ENCODE measurements around the gene BMPR1B.
"Not testable (repeated sequence)": the region's sequence is repeated elsewhere in the genome, so short reads cannot be mapped to it uniquely, and the experiment has no call there.

BMPR1B gene

GRCh38 chr4:95050980-95051701 lies 293.4 kb downstream of the BMPR1B start:
- DNase-seq (ENCODE audit: insufficient read length), result no peak
- FAIRE-seq, result no peak
- TF ChIP-seq POLR2AphosphoS5 (IDR thresholded peaks at IDR 0.05; ENCODE audit: low read depth, low read length), result no peak

- DNase-seq (ENCODE audit: insufficient read length) (no peak), FAIRE-seq (no peak)
Measured at GRCh38 chr4:95051702-95052020, 293.9 kb downstream of the BMPR1B start.

GRCh38 chr4:95058991-95059390 lies 301.2 kb downstream of the BMPR1B start:
- TF ChIP-seq POLR2AphosphoS5 (IDR thresholded peaks at IDR 0.05; ENCODE audit: low read depth, low read length) (no peak), TAF1 (IDR thresholded peaks at IDR 0.05; ENCODE audit: borderline replicate concordance, low read depth, low read length) (no peak), POLR2A (IDR thresholded peaks at IDR 0.05; ENCODE audit: low read depth, low read length) (no peak)
- no peak for DNase-seq (ENCODE audit: insufficient read length)
- no peak for FAIRE-seq

More at GRCh38 chr4:95051702-95052020, 293.9 kb downstream of the BMPR1B start:
- no peak for TF ChIP-seq POLR2A (IDR thresholded peaks at IDR 0.05; ENCODE audit: low read depth, low read length)
- no peak for TF ChIP-seq POLR2AphosphoS5 (IDR thresholded peaks at IDR 0.05; ENCODE audit: low read depth, low read length)
- no peak for TF ChIP-seq TAF1 (IDR thresholded peaks at IDR 0.05; ENCODE audit: borderline replicate concordance, low read depth, low read length)

GRCh38 chr4:95059663-95060062 lies 301.9 kb downstream of the BMPR1B start:
- FAIRE-seq (no peak), DNase-seq (ENCODE audit: insufficient read length) (no peak)
- TF ChIP-seq POLR2A (IDR thresholded peaks at IDR 0.05; ENCODE audit: low read depth, low read length), result no peak
- no peak for TF ChIP-seq TAF1 (IDR thresholded peaks at IDR 0.05; ENCODE audit: borderline replicate concordance, low read depth, low read length)
- TF ChIP-seq POLR2AphosphoS5 (IDR thresholded peaks at IDR 0.05; ENCODE audit: low read depth, low read length), result no peak

GRCh38 chr4:95061220-95061619 lies 303.5 kb downstream of the BMPR1B start:
- DNase-seq (ENCODE audit: insufficient read length), result no peak
- TF ChIP-seq TAF1 (IDR thresholded peaks at IDR 0.05; ENCODE audit: borderline replicate concordance, low read depth, low read length) (no peak), POLR2A (IDR thresholded peaks at IDR 0.05; ENCODE audit: low read depth, low read length) (no peak), POLR2AphosphoS5 (IDR thresholded peaks at IDR 0.05; ENCODE audit: low read depth, low read length) (no peak)
- FAIRE-seq, result no peak

- not testable (repeated sequence) for FAIRE-seq; DNase-seq (ENCODE audit: insufficient read length)
Measured at GRCh38 chr4:95061801-95062200, 304.0 kb downstream of the BMPR1B start.

GRCh38 chr4:95066050-95066449 lies 308.3 kb downstream of the BMPR1B start:
- FAIRE-seq, result no peak
- no peak for TF ChIP-seq POLR2AphosphoS5 (IDR thresholded peaks at IDR 0.05; ENCODE audit: low read depth, low read length)
- no peak for TF ChIP-seq TAF1 (IDR thresholded peaks at IDR 0.05; ENCODE audit: borderline replicate concordance, low read depth, low read length)
- TF ChIP-seq POLR2A (IDR thresholded peaks at IDR 0.05; ENCODE audit: low read depth, low read length), result no peak
- no peak for DNase-seq (ENCODE audit: insufficient read length)

GRCh38 chr4:95068401-95068800 lies 310.6 kb downstream of the BMPR1B start:
- DNase-seq (ENCODE audit: insufficient read length) (no peak), FAIRE-seq (peak; percentile 36)
- TF ChIP-seq POLR2A (IDR thresholded peaks at IDR 0.05; ENCODE audit: low read depth, low read length), result no peak
- no peak for TF ChIP-seq TAF1 (IDR thresholded peaks at IDR 0.05; ENCODE audit: borderline replicate concordance, low read depth, low read length)
- no peak for TF ChIP-seq POLR2AphosphoS5 (IDR thresholded peaks at IDR 0.05; ENCODE audit: low read depth, low read length)

- DNase-seq (ENCODE audit: insufficient read length), result no peak
- FAIRE-seq, result no peak
- TF ChIP-seq POLR2A (IDR thresholded peaks at IDR 0.05; ENCODE audit: low read depth, low read length), result no peak
- TF ChIP-seq TAF1 (IDR thresholded peaks at IDR 0.05; ENCODE audit: borderline replicate concordance, low read depth, low read length), result no peak
- TF ChIP-seq POLR2AphosphoS5 (IDR thresholded peaks at IDR 0.05; ENCODE audit: low read depth, low read length), result no peak
Measured at GRCh38 chr4:95068818-95069478, 311.2 kb downstream of the BMPR1B start.

GRCh38 chr4:95071851-95072250 lies 314.1 kb downstream of the BMPR1B start:
- FAIRE-seq (no peak), DNase-seq (ENCODE audit: insufficient read length) (no peak)
- TF ChIP-seq TAF1 (IDR thresholded peaks at IDR 0.05; ENCODE audit: borderline replicate concordance, low read depth, low read length) (no peak), POLR2AphosphoS5 (IDR thresholded peaks at IDR 0.05; ENCODE audit: low read depth, low read length) (no peak), POLR2A (IDR thresholded peaks at IDR 0.05; ENCODE audit: low read depth, low read length) (no peak)

GRCh38 chr4:95073646-95074045 lies 315.9 kb downstream of the BMPR1B start:
- FAIRE-seq (no peak), DNase-seq (ENCODE audit: insufficient read length) (no peak)
- TF ChIP-seq POLR2AphosphoS5 (IDR thresholded peaks at IDR 0.05; ENCODE audit: low read depth, low read length) (no peak), POLR2A (IDR thresholded peaks at IDR 0.05; ENCODE audit: low read depth, low read length) (no peak), TAF1 (IDR thresholded peaks at IDR 0.05; ENCODE audit: borderline replicate concordance, low read depth, low read length) (no peak)

GRCh38 chr4:95077864-95078263 lies 320.1 kb downstream of the BMPR1B start:
- TF ChIP-seq POLR2AphosphoS5 (IDR thresholded peaks at IDR 0.05; ENCODE audit: low read depth, low read length) (no peak), TAF1 (IDR thresholded peaks at IDR 0.05; ENCODE audit: borderline replicate concordance, low read depth, low read length) (no peak), POLR2A (IDR thresholded peaks at IDR 0.05; ENCODE audit: low read depth, low read length) (no peak)
- DNase-seq (ENCODE audit: insufficient read length), result no peak
- no peak for FAIRE-seq

Data from GM12892 (cell line).